Parathyroid adenoma (tissue), 2 donors: ENCODE data around the gene CACNG1.

Experiments
- H2AFZ ChIP-seq: fragments of 300-600 bp; sonication (generic); one replicate; pipeline ENCODE4 v1.7.0; 2017; ENCODE audit warnings: antibody characterized with exemption, mild to moderate bottlenecking
- H3K27ac ChIP-seq: fragments of 300-600 bp; sonication (generic); one replicate; pipeline ENCODE4 v1.7.0; 2017
- H3K27me3 ChIP-seq: fragments of 300-600 bp; sonication (generic); one replicate; pipeline ENCODE4 v1.7.0; 2017; ENCODE audit warnings: low read length; ENCODE audit not compliant: control insufficient read depth, insufficient read depth
- H3K36me3 ChIP-seq: fragments of 300-600 bp; sonication (generic); one replicate; pipeline ENCODE4 v1.7.0; 2017; ENCODE audit warnings: low read length; ENCODE audit not compliant: control insufficient read depth, insufficient read depth
- H3K4me1 ChIP-seq: fragments of 300-600 bp; sonication (generic); one replicate; pipeline ENCODE4 v1.7.0; 2017; ENCODE audit warnings: control low read depth
- H3K4me2 ChIP-seq: fragments of 300-600 bp; sonication (generic); one replicate; pipeline ENCODE4 v1.7.0; 2017; ENCODE audit warnings: low read length
- H3K4me3 ChIP-seq: fragments of 300-600 bp; sonication (generic); one replicate; pipeline ENCODE4 v1.7.0; 2017; ENCODE audit warnings: low read depth, low read length
- H3K79me2 ChIP-seq: fragments of 300-600 bp; sonication (generic); one replicate; pipeline ENCODE4 v1.7.0; 2017; ENCODE audit warnings: control low read depth
- H3K9ac ChIP-seq: fragments of 300-600 bp; sonication (generic); one replicate; pipeline ENCODE4 v1.7.0; 2017; ENCODE audit warnings: mild to moderate bottlenecking
- H3K9me3 ChIP-seq: fragments of 300-600 bp; sonication (generic); one replicate; pipeline ENCODE4 v1.7.0; 2017; ENCODE audit warnings: low read length; ENCODE audit not compliant: control insufficient read depth
- TF ChIP-seq, protein P1 (sequence below): fragments of 300-600 bp; sonication (generic); IDR thresholded peaks from one replicate; pipeline ENCODE4 v1.7.0; 2017; ENCODE audit warnings: antibody characterized with exemption, mild to moderate bottlenecking
- donor health status: primary hyperparathyroidism.

Gene CACNG1

DNA sequence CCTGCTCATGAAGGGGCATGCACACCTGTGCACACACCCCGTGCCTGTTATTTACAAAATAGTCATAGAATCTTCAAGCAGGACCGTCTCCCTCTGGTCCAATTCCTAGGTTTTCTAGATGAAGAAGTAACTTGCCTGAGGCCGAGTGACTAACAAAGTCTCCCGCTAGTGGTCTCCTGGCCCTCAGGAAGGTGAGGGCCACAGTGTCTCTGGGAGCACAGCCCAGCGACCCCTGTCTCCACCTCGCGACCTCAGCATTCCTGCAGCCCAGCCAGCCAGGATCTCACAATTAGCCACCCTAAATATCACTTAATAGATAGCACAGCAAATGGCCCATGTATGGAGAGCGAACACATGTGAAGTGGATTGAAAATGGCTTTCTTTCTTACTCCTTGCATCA lies 30.5 kb upstream of the CACNG1 start:
- no peaks in the 10 kb centered on the region for H3K9me3 ChIP-seq
- H3K27ac ChIP-seq, result no peak overlapping the region
- H3K9ac ChIP-seq, result no peak overlapping the region
- no peaks in the 10 kb centered on the region for H3K27me3 ChIP-seq
- no peaks in the 10 kb centered on the region for H3K36me3 ChIP-seq
- H3K4me2 ChIP-seq, result no peak overlapping the region
- H3K79me2 ChIP-seq, result no peaks in the 10 kb centered on the region
- no peaks in the 10 kb centered on the region for H3K4me1 ChIP-seq
- no peak overlapping the region for H3K4me3 ChIP-seq
- TF ChIP-seq, protein P1, sequence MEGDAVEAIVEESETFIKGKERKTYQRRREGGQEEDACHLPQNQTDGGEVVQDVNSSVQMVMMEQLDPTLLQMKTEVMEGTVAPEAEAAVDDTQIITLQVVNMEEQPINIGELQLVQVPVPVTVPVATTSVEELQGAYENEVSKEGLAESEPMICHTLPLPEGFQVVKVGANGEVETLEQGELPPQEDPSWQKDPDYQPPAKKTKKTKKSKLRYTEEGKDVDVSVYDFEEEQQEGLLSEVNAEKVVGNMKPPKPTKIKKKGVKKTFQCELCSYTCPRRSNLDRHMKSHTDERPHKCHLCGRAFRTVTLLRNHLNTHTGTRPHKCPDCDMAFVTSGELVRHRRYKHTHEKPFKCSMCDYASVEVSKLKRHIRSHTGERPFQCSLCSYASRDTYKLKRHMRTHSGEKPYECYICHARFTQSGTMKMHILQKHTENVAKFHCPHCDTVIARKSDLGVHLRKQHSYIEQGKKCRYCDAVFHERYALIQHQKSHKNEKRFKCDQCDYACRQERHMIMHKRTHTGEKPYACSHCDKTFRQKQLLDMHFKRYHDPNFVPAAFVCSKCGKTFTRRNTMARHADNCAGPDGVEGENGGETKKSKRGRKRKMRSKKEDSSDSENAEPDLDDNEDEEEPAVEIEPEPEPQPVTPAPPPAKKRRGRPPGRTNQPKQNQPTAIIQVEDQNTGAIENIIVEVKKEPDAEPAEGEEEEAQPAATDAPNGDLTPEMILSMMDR, result no peak
- H2AFZ ChIP-seq, result no peak overlapping the region

DNA sequence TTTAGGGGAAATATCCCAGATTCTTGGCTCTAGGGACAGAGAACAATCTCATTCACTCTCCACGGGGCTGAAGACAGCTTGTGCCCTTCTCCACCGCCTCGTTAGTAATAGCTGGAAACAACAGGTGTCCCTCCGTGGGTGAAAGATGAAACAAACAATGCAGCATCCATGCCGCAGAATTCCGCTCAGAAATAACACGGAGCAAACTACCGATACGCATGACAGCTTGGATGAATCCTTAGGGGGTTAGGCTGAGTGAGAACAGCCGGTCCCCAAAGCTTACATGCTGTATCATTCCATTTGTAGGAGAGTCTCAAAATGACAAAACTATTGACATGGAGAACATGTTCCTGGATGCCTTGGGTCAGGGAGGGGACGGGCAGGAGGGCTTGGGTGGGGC lies 29.4 kb upstream of the CACNG1 start:
- no peaks in the 10 kb centered on the region for H3K79me2 ChIP-seq
- H3K9me3 ChIP-seq, result no peaks in the 10 kb centered on the region
- no peak overlapping the region for H3K27ac ChIP-seq
- H3K4me2 ChIP-seq, result no peak overlapping the region
- no peak overlapping the region for H3K4me3 ChIP-seq
- H3K27me3 ChIP-seq, result no peaks in the 10 kb centered on the region
- no peaks in the 10 kb centered on the region for H3K36me3 ChIP-seq
- no peaks in the 10 kb centered on the region for H3K4me1 ChIP-seq
- no peak overlapping the region for H2AFZ ChIP-seq
- TF ChIP-seq, protein P1, result no peak
- H3K9ac ChIP-seq, result no peak overlapping the region

DNA sequence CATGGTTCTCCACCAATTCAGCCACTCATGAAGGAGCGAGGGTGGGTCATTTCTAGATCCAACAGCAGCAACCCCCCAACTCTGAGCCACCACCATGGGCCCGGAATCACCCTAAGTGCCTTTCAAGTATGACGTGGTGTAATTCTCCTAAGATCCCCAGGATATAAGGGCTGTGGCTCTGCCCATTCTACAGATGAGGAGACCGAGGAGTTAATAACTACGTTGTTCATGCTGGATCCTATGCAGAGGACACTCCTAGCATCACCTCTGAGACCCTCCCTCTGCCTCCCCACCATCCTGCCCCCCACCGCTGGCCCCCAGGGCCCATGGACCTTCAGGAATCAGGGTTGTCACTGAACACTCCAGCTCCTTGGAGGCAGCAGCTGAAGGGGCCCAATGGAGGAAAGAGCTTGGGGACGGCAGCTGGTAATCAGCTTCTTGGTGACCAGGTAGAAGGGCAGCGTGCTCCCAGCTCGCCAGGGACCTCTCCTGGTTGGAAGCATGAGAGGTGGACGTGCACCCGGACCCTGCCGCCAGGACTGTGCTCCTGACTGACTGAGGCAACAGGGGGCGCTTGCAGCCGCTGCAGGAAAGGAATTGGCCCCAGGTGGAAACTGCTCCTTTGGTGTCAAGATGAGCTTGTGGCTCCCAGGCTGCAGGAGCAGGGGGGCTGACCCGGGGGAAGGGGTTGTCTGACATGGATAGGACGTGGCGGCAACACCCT lies 28.2 kb upstream of the CACNG1 start:
- Histone ChIP-seq H3K27me3 (no peaks in the 10 kb centered on the region), H3K4me1 (no peaks in the 10 kb centered on the region), H2AFZ (no peak overlapping the region), H3K27ac (no peak overlapping the region), H3K36me3 (no peaks in the 10 kb centered on the region), H3K9me3 (no peaks in the 10 kb centered on the region), H3K4me3 (no peak overlapping the region), H3K9ac (no peak overlapping the region), H3K4me2 (no peak overlapping the region), H3K79me2 (no peaks in the 10 kb centered on the region)
- TF ChIP-seq, protein P1, result no peak

DNA sequence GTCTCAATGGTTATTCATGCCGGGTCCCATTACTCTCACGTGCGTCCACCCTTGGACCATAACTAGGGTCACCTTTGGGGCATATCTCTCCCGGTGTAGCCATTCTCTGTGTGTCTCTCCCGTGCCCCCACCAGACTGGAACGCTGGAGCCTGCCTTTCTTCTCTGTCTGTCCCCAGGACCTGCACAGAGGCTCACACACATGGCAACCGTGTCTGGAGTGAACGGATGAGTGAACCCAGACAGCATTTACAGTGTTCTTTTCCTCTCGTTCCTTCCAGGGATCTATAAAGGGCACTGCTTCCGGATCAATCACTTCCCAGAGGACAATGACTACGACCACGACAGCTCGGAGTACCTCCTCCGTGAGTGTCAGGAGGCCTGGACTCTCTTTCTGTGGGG lies 26.4 kb upstream of the CACNG1 start:
- Histone ChIP-seq H3K79me2 (no peaks in the 10 kb centered on the region), H3K27me3 (no peaks in the 10 kb centered on the region), H3K4me2 (no peak overlapping the region), H2AFZ (no peak overlapping the region), H3K9ac (no peak overlapping the region), H3K27ac (no peak overlapping the region), H3K4me3 (no peak overlapping the region), H3K4me1 (no peaks in the 10 kb centered on the region), H3K9me3 (no peaks in the 10 kb centered on the region), H3K36me3 (no peaks in the 10 kb centered on the region)
- TF ChIP-seq, protein P1, result no peak
